HCT116 (cell line): ENCODE data around the gene PRDM8. TPM values are rescaled to one million over a fixed set of nuclear protein-coding genes. Genes with fewer than 3 reads are reported as not detected.

Source experiments
- ATAC-seq: fragments of 200-7000 bp; cut with Tn5 transposase; 2 replicates; pipeline ENCODE4 v1.9.1; 2020; ENCODE audit warnings: mild to moderate bottlenecking, moderate library complexity
- BruUV-seq: library from RNA; stranded (reverse); fragments of 400-500 nt; replicated peaks from 2 replicates; lab custom pipeline; 2021; lab: Mats Ljungman, UMichigan
- CTCF ChIA-PET: fragments of 300-600 bp; sonication (Branson Sonifier 250); formaldehyde crosslinking; loops from one replicate; lab custom pipeline; 2021; ENCODE audit warnings: antibody characterized with exemption; lab: Charles Lee
- POLR2A ChIA-PET: fragments of 300-600, 350-600 bp; sonication (Branson Sonifier 250); formaldehyde crosslinking; loops from one replicate; lab custom pipeline; 2021; ENCODE audit warnings: antibody characterized with exemption; lab: Charles Lee
- RAD21 ChIA-PET, 2 experiments: fragments of 300-600 bp; sonication (Branson Sonifier 250); formaldehyde crosslinking; loops; one replicate each; lab custom pipeline; 2023; ENCODE audit warnings: low total read pairs in 2 of 2; ENCODE audit not compliant: uncharacterized antibody in 2 of 2, unreplicated experiment in 2 of 2, low non-redundant PET in 1 of 2; lab: Charles Lee
- DNase-seq: peaks from one replicate; pipeline ENCODE4 v3.0.0-alpha.2; 2010; ENCODE audit warnings: low read depth, low spot score
- H2AFZ ChIP-seq: fragments of 200-600 bp; shearing (Covaris generic), sonication (generic); 2 replicates; pipeline ENCODE4 v1.6.1; 2017; ENCODE audit warnings: low read depth, mixed run types, mixed read lengths, antibody characterized with exemption, low read length; ENCODE audit not compliant: poor library complexity, severe bottlenecking
- H3K27ac ChIP-seq: 2 replicates; pipeline ENCODE4 v1.5.1; 2012; ENCODE audit warnings: low read depth, low read length
- H3K27me3 ChIP-seq: fragments of 200-600 bp; sonication (generic); 2 replicates; pipeline ENCODE4 v1.6.1; 2016; ENCODE audit warnings: mixed run types, low read length, mixed read lengths; ENCODE audit not compliant: insufficient read depth
- H3K36me3 ChIP-seq, 2 experiments: fragments of 200-500 bp in 1 of 2; fragments of 200-600 bp in 1 of 2; sonication (Bioruptor generic) in 1 of 2; sonication (generic) in 1 of 2; 2 replicates each; pipeline versions ENCODE4 v1.5.1 to v1.6.1; 2014 to 2016; ENCODE audit warnings: low read length in 2 of 2, inconsistent platforms in 1 of 2, mixed read lengths in 1 of 2, mixed run types in 1 of 2; ENCODE audit not compliant: insufficient read depth in 2 of 2, control insufficient read depth in 1 of 2
- H3K4me1 ChIP-seq, 2 experiments: fragments of 200-600 bp in 1 of 2; sonication (generic) in 1 of 2; 2 replicates each; pipeline versions ENCODE4 v1.5.1 to v1.6.1; 2012 to 2017; ENCODE audit warnings: low read length in 2 of 2, inconsistent platforms in 1 of 2, mild to moderate bottlenecking in 1 of 2, mixed read lengths in 1 of 2, mixed run types in 1 of 2, moderate library complexity in 1 of 2; ENCODE audit not compliant: insufficient read depth in 2 of 2, control insufficient read depth in 1 of 2
- H3K4me2 ChIP-seq: fragments of 200-600 bp; sonication (generic); 2 replicates; pipeline ENCODE4 v1.6.1; 2017; ENCODE audit warnings: mixed run types, low read length, mixed read lengths
- H3K4me3 ChIP-seq, 2 experiments: fragments of 200-600 bp in 1 of 2; sonication (generic) in 1 of 2; replicated peaks in 1 of 2; 2 replicates each; pipeline ENCODE4 v1.5.1; 2011 to 2016; ENCODE audit warnings: low read length in 2 of 2, control low read depth in 1 of 2, low read depth in 1 of 2, mild to moderate bottlenecking in 1 of 2, mixed read lengths in 1 of 2, mixed run types in 1 of 2
- H3K79me2 ChIP-seq: fragments of 200-600 bp; sonication (generic); 2 replicates; pipeline ENCODE4 v1.6.1; 2017; ENCODE audit warnings: mild to moderate bottlenecking, mixed run types, low read length, moderate library complexity, mixed read lengths; ENCODE audit not compliant: insufficient read depth
- H3K9ac ChIP-seq: fragments of 200-600 bp; sonication (generic); 2 replicates; pipeline ENCODE4 v1.6.1; 2016; ENCODE audit warnings: low read length, mixed read lengths
- H3K9me2 ChIP-seq: fragments of 200-600 bp; sonication (generic), shearing (Covaris generic); 2 replicates; pipeline ENCODE4 v1.6.1; 2017; ENCODE audit warnings: mixed run types, mild to moderate bottlenecking, moderate library complexity; ENCODE audit not compliant: insufficient read depth
- H3K9me3 ChIP-seq, 2 experiments: fragments of 200-500 bp in 1 of 2; fragments of 200-600 bp in 1 of 2; sonication (Bioruptor generic) in 1 of 2; sonication (generic) in 1 of 2; 2 replicates each; pipeline ENCODE4 v1.6.1; 2014 to 2017; ENCODE audit warnings: low read length in 2 of 2, mixed read lengths in 2 of 2, inconsistent platforms in 1 of 2, low read depth in 1 of 2, mild to moderate bottlenecking in 1 of 2, mixed run types in 1 of 2, moderate library complexity in 1 of 2; ENCODE audit not compliant: control insufficient read depth in 1 of 2, insufficient read depth in 1 of 2
- H4K20me1 ChIP-seq: fragments of 200-600 bp; sonication (generic), shearing (Covaris generic); 2 replicates; pipeline ENCODE4 v1.6.1; 2017; ENCODE audit warnings: mixed run types, mild to moderate bottlenecking, moderate library complexity; ENCODE audit not compliant: insufficient read depth
- CEBPB ChIP-seq: IDR thresholded peaks from 2 replicates; pipeline ENCODE4 v1.6.1; 2012; ENCODE audit warnings: low read depth
- EGR1 ChIP-seq: IDR thresholded peaks from 2 replicates; pipeline ENCODE4 v1.6.1; 2012; ENCODE audit warnings: low read depth
- ELF1 ChIP-seq: IDR thresholded peaks from 2 replicates; pipeline ENCODE4 v1.6.1; 2012; ENCODE audit warnings: low read depth, borderline replicate concordance
- EZH2phosphoT487 ChIP-seq: fragments of 200-600 bp; IDR thresholded peaks from 2 replicates; pipeline ENCODE4 v1.6.1; 2018; ENCODE audit warnings: antibody characterized with exemption, borderline replicate concordance
- JUND ChIP-seq: IDR thresholded peaks from 2 replicates; pipeline ENCODE4 v1.6.1; 2012
- MAX ChIP-seq: IDR thresholded peaks from 2 replicates; pipeline ENCODE4 v1.6.1; 2012
- RAD21 ChIP-seq: IDR thresholded peaks from 2 replicates; pipeline ENCODE4 v1.6.1; 2012; ENCODE audit warnings: low read depth, mild to moderate bottlenecking
- YY1 ChIP-seq: IDR thresholded peaks from 2 replicates; pipeline ENCODE4 v1.6.1; 2011; ENCODE audit warnings: low read length, low read depth, moderate library complexity, mild to moderate bottlenecking; ENCODE audit not compliant: insufficient replicate concordance; ENCODE audit errors: extremely low read depth
- intact Hi-C: fragments of 100-400 bp; cut with micrococcal nuclease; formaldehyde crosslinking; loops from 2 replicates; pipeline ENCODE4 v1.10.0; 2022
- total RNA-seq: library from RNA; stranded (reverse); gene quantifications from one replicate; pipeline ENCODE4 v1.2.1, GENCODE V29; 2021; ENCODE audit not compliant: unreplicated experiment

PRDM8 gene
- total RNA-seq, 1 experiment from 2014 or later, result 1.4 TPM

- no peak for TF ChIP-seq ELF1
- no peak for TF ChIP-seq MAX
- no peak for TF ChIP-seq RAD21
- no peak for TF ChIP-seq EGR1
- no peak for TF ChIP-seq JUND
- TF ChIP-seq, all 23 proteins: peak for 0
Measured at GRCh38 chr4:80150387-80151180, 46.7 kb upstream of the PRDM8 start (continued).

- Histone ChIP-seq H2AFZ (no peak overlapping the region), H3K79me2 (no peaks in the 10 kb centered on the region), H3K4me1 (no peaks in the 10 kb centered on the region), H3K27me3 (no peaks in the 10 kb centered on the region), H3K27ac (no peak overlapping the region), H3K4me3 (no peak overlapping the region), H4K20me1 (no peaks in the 10 kb centered on the region), H3K9me2 (no peaks in the 10 kb centered on the region), H3K4me2 (no peak overlapping the region), H3K9me3 (no peaks in the 10 kb centered on the region), H3K9ac (no peak overlapping the region), H3K36me3 (no peaks in the 10 kb centered on the region)
- intact Hi-C loops, result no loop called here
- TF ChIP-seq YY1 (no peak), EZH2phosphoT487 (no peak), CEBPB (no peak)
- DNase-seq (no peak), ATAC-seq (no peak)
- POLR2A ChIA-PET, result no interaction called here
- CTCF ChIA-PET, result no interaction called here
- RAD21 ChIA-PET, result no interaction called here
- no TSS peak for BruUV-seq
Measured at GRCh38 chr4:80151981-80152380, 45.3 kb upstream of the PRDM8 start.
